Measurements from ENCODE around the gene LDLRAD3.
A peak's percentile ranks its signal among the peaks of the same experiment; 100 is the strongest.

DNA sequence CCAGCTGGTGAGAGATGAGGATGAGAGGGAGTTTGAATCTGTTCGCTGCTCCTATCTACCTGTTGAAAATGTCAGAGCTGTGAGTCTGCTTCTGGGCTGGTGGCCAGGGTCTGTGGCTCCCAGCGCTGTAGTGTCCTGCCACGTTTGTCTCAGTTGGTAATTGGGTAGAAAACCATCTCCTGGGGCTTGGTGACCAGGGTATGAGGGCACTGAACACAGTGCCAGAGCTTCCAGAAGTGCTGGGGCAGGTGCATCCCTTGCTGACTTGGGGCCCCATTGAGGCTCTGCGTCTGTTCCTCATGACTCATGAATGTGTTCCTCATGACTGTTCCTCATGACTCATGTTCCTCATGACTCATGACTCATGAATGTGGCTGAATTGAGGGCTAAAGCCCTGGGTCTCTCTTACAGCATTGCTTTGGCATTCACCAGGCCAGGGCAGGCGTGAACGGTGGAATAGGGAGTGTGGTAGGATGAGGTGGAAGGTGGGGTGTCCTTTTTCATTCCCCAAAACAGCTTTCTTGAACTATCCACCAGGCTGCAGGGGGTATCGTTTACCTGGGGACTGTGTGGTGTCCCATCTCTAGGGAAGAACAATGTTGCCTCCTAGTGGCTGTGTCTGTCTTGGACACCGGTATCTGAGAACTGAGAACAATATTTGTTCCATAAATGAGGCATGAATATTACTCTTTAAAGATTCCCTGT, 205.8 kb downstream of the LDLRAD3 start:
- TF ChIP-seq, protein P1, sequence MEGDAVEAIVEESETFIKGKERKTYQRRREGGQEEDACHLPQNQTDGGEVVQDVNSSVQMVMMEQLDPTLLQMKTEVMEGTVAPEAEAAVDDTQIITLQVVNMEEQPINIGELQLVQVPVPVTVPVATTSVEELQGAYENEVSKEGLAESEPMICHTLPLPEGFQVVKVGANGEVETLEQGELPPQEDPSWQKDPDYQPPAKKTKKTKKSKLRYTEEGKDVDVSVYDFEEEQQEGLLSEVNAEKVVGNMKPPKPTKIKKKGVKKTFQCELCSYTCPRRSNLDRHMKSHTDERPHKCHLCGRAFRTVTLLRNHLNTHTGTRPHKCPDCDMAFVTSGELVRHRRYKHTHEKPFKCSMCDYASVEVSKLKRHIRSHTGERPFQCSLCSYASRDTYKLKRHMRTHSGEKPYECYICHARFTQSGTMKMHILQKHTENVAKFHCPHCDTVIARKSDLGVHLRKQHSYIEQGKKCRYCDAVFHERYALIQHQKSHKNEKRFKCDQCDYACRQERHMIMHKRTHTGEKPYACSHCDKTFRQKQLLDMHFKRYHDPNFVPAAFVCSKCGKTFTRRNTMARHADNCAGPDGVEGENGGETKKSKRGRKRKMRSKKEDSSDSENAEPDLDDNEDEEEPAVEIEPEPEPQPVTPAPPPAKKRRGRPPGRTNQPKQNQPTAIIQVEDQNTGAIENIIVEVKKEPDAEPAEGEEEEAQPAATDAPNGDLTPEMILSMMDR (IDR thresholded peaks at IDR 0.05; ENCODE audit: borderline replicate concordance, extremely low read depth, low read length, poor library complexity, severe bottlenecking): peak; percentile 43
- TF ChIP-seq EZH2 (IDR thresholded peaks at IDR 0.05; ENCODE audit: borderline replicate concordance, low read depth, low read length, severe bottlenecking): no peak

Measured in DND-41 (cell line).